T follicular helper cell (primary cell): ENCODE measurements around the gene NUP210L.
A peak's percentile ranks its signal among the peaks of the same experiment; 100 is the strongest.

Source experiments
- DNase-seq: peaks from one replicate; pipeline ENCODE4 v3.0.0-alpha.2; 2020; ENCODE audit warnings: low read depth
- total RNA-seq, 2 experiments: gene quantifications; one replicate each; lab custom pipeline; 2026; lab: John Stamatoyannopoulos, UW

The NUP210L gene
- 0.13 to 0.42 reads per million in 2 experiments for total RNA-seq

- no peak for DNase-seq
Observed at GRCh38 chr1:154154534-154155191, at the start of gene NUP210L. Gene NUP210L, minus strand, starts transcription at chr1:154155073.

- DNase-seq = no peak
Observed at GRCh38 chr1:154199563-154199879, 44.6 kb upstream of the NUP210L start.

GRCh38 chr1:154198756-154199562, 44.1 kb upstream of the NUP210L start:
- peak; percentile 31 for DNase-seq

GRCh38 chr1:154193821-154194220, 38.9 kb upstream of the NUP210L start:
- no peak for DNase-seq

GRCh38 chr1:154192476-154192875, 37.6 kb upstream of the NUP210L start:
- no peak for DNase-seq

GRCh38 chr1:154191990-154192461, 37.2 kb upstream of the NUP210L start, which contains the start of gene TPM3:
Gene TPM3, minus strand, starts transcription at chr1:154192100. Its CDS starts 82 bp downstream, at chr1:154192018.
- no peak for DNase-seq

- no peak for DNase-seq
Observed at GRCh38 chr1:154190550-154190949, 35.7 kb upstream of the NUP210L start.

GRCh38 chr1:154186852-154187501, 32.1 kb upstream of the NUP210L start:
- DNase-seq = no peak

GRCh38 chr1:154186177-154186576, 31.3 kb upstream of the NUP210L start:
- peak; percentile 44 for DNase-seq

- DNase-seq = peak; percentile 91
Observed at GRCh38 chr1:154183046-154183915, 28.4 kb upstream of the NUP210L start.

- peak; percentile 41 for DNase-seq
Observed at GRCh38 chr1:154182344-154183045, 27.6 kb upstream of the NUP210L start.

- DNase-seq = no peak
Observed at GRCh38 chr1:154181944-154182343, 27.1 kb upstream of the NUP210L start.

GRCh38 chr1:154179946-154180687, 25.2 kb upstream of the NUP210L start:
- DNase-seq = no peak

GRCh38 chr1:154178911-154179811, 24.3 kb upstream of the NUP210L start:
- DNase-seq = no peak

- no peak for DNase-seq
Observed at GRCh38 chr1:154178013-154178412, 23.1 kb upstream of the NUP210L start.

- no peak for DNase-seq
Observed at GRCh38 chr1:154176337-154176736, 21.5 kb upstream of the NUP210L start.

- DNase-seq = no peak
Observed at GRCh38 chr1:154174654-154175053, 19.8 kb upstream of the NUP210L start.

- DNase-seq = no peak
Observed at GRCh38 chr1:154171880-154172279, 17.0 kb upstream of the NUP210L start.

- DNase-seq = no peak
Observed at GRCh38 chr1:154171223-154171583, 16.3 kb upstream of the NUP210L start.
